ENCODE measurements around the gene AVEN. TPM values are rescaled to one million over a fixed set of nuclear protein-coding genes. Genes with fewer than 3 reads are reported as not detected.

AVEN gene
- total and polyA plus RNA-seq, 9 of the 15 experiments (the other 6 are each of a cell fraction or from before 2014, with no cell fraction given), result 1.5 to 6.4 (median 4.7) TPM

GRCh38 chr15:33894193-33894592 is 144.8 kb downstream of the AVEN start:
- no peak overlapping the region for H3K27ac ChIP-seq (ENCODE audit: extremely low read depth, low read depth, low read length)
- WGBS (ENCODE audit: insufficient coverage, low coverage, missing lambda C conversion rate), result 11% methylated on average over 6 of the region's 6 CpGs
- no peak overlapping the region for H2AFZ ChIP-seq (ENCODE audit: low read depth, low read length)
- ATAC-seq (no peak), DNase-seq (ENCODE audit: extremely low read depth in 1 of 4, low spot score in 3 of 4) (no peak), FAIRE-seq (no peak)
- ChIA-PET CTCF (ENCODE audit: low intra/inter-chr PET ratio) (no interaction called here), POLR2A (interaction anchor here (0.6 to 1.3 kb wide), 3 partner anchors 13 to 476 kb away, joined by 4 to 6 read pairs (median 5); no protein-coding TSS in a partner anchor)
- TF ChIP-seq HNRNPH1 (optimal IDR thresholded peaks at IDR 0.05; ENCODE audit: low read depth, low read length) (no peak), YBX1 (IDR thresholded peaks at IDR 0.05) (no peak), USF2 (CRISPR knock-in tag; IDR thresholded peaks at IDR 0.05) (no peak), BRCA1 (IDR thresholded peaks at IDR 0.05) (no peak), BRCA1 (CRISPR knock-in tag; IDR thresholded peaks at IDR 0.05) (no peak), PTRF (tag; IDR thresholded peaks at IDR 0.05) (no peak), SRSF7 (optimal IDR thresholded peaks at IDR 0.05; ENCODE audit: low read depth, low read length) (no peak), NCOA6 (IDR thresholded peaks at IDR 0.05) (no peak), CBX1 (IDR thresholded peaks at IDR 0.05; ENCODE audit: low read depth) (no peak), TCF15 (CRISPR knock-in tag; IDR thresholded peaks at IDR 0.05) (no peak)
- no peaks in the 10 kb centered on the region for H3K9me3 ChIP-seq (replicated peaks; ENCODE audit: control insufficient read depth, insufficient read depth, low read depth, low read length)
- no peak overlapping the region for H3K4me2 ChIP-seq (ENCODE audit: insufficient read depth, low read length)
- H3K27me3 ChIP-seq (ENCODE audit: control insufficient read depth in 2 of 2, insufficient read depth in 2 of 2, low read length in 2 of 2), result no peaks in the 10 kb centered on the region; a peak in 1 of 5 replicates
- no peak overlapping the region for H3K4me3 ChIP-seq
- in situ Hi-C loops (cut with MboI), result no loop called here
- intact Hi-C loops (cut with micrococcal nuclease), result no loop called here
- no peaks in the 10 kb centered on the region for H3K9me1 ChIP-seq (ENCODE audit: control insufficient read depth, insufficient read depth, low read length)
- no peak overlapping the region for H3K9ac ChIP-seq (ENCODE audit: insufficient read depth in 1 of 2, low read depth in 2 of 2, low read length in 2 of 2)
- no peaks in the 10 kb centered on the region for H3K4me1 ChIP-seq (replicated peaks in 1 of 2; ENCODE audit: control insufficient read depth in 2 of 2, insufficient read depth in 2 of 2, low read length in 2 of 2)
- no peaks in the 10 kb centered on the region for H4K20me1 ChIP-seq (replicated peaks; ENCODE audit: control insufficient read depth, insufficient read depth, low read length)
- no peaks in the 10 kb centered on the region for H3K36me3 ChIP-seq (ENCODE audit: control insufficient read depth, insufficient read depth, low read length)
- no peaks in the 10 kb centered on the region for H3K79me2 ChIP-seq (ENCODE audit: control insufficient read depth, insufficient read depth, low read length)
- BruUV-seq (replicated peaks), result no TSS peak
